ENCODE results near the gene JAKMIP1. TPM values are rescaled to one million over a fixed set of nuclear protein-coding genes. Genes with fewer than 3 reads are reported as not detected.
"Not testable (repeated sequence)": the region's sequence is repeated elsewhere in the genome, so short reads cannot be mapped to it uniquely, and the experiment has no call there.

The JAKMIP1 gene
- total RNA-seq, 1 experiment from 2014 or later, result not detected

DNA sequence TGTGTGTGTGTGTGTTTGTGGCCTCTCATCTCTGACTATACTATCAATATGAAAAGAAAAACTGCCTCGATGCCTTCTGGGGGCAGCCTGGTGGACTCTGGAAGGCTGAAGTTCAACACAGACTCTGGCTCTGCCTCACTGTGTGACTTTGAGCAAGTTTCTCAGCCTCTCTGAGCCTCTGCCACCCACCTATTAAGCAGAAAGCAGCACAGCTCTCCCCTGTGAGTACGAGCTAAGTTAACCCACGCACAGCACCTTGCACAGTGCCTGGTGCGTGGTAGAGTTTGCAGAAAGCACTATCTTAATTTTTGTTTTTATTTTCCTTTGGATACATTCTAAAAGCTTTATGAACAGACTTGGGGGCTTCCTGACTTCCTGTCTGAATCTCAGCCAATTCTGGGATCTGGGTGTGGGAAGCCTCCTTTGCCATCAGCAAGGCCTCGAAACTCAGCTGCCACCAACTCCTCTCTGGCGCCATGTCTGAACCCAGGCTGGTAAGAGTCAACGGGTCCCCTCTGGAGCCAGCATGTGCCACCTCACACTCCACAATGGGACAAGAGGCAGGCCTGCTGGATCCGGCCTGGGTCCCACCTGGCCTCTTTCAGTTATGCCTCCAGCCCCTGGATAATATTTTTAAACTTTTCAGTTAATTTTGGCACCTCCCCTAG lies 57.3 kb downstream of the JAKMIP1 start:
- no TSS peak for BruUV-seq (replicated peaks)
- Mint-ChIP-seq H3K27me3 (ENCODE audit: unreplicated experiment) (peaks cover 10% of the 10 kb centered on the region), H3K4me1 (ENCODE audit: low read depth, unreplicated experiment) (no peaks in the 10 kb centered on the region), H3K27ac (ENCODE audit: unreplicated experiment) (no peak overlapping the region), H3K4me3 (ENCODE audit: low read depth, unreplicated experiment) (no peak overlapping the region), H3K9me3 (ENCODE audit: low read depth, unreplicated experiment) (no peaks in the 10 kb centered on the region), H3K36me3 (ENCODE audit: insufficient read depth, unreplicated experiment) (no peaks in the 10 kb centered on the region)
- intact Hi-C loops (cut with micrococcal nuclease; ENCODE audit: unreplicated experiment), result no loop called here
- DNase-seq, result no peak
- TF ChIP-seq, protein P1, sequence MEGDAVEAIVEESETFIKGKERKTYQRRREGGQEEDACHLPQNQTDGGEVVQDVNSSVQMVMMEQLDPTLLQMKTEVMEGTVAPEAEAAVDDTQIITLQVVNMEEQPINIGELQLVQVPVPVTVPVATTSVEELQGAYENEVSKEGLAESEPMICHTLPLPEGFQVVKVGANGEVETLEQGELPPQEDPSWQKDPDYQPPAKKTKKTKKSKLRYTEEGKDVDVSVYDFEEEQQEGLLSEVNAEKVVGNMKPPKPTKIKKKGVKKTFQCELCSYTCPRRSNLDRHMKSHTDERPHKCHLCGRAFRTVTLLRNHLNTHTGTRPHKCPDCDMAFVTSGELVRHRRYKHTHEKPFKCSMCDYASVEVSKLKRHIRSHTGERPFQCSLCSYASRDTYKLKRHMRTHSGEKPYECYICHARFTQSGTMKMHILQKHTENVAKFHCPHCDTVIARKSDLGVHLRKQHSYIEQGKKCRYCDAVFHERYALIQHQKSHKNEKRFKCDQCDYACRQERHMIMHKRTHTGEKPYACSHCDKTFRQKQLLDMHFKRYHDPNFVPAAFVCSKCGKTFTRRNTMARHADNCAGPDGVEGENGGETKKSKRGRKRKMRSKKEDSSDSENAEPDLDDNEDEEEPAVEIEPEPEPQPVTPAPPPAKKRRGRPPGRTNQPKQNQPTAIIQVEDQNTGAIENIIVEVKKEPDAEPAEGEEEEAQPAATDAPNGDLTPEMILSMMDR (IDR thresholded peaks at IDR 0.05; ENCODE audit: unreplicated experiment), result no peak
- CTCF ChIA-PET, result no interaction called here

DNA sequence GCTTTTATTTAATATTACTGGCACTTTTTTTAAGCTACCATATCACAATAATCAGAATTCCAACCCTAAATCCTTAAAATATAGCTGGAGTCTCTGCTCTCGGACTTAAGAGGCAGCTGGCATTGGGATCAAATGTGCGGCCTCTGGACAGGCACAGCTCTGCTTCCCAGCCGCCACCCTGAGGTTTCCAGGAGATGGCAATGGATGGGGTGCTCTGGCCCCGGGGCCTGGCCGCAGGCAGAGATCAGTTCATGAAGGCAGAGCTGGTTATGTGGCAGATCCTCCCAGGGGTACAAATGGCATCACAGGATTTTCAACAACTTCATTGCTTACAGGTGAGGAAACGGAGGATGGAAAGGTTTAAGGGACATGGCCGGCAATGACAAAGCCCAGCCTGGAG lies 57.8 kb downstream of the JAKMIP1 start:
- H3K27ac Mint-ChIP-seq (ENCODE audit: unreplicated experiment), result no peak overlapping the region
- CTCF ChIA-PET, result no interaction called here
- no peaks in the 10 kb centered on the region for H3K9me3 Mint-ChIP-seq (ENCODE audit: low read depth, unreplicated experiment)
- TF ChIP-seq, protein P1 (IDR thresholded peaks at IDR 0.05; ENCODE audit: unreplicated experiment), result no peak
- no peaks in the 10 kb centered on the region for H3K4me1 Mint-ChIP-seq (ENCODE audit: low read depth, unreplicated experiment)
- no TSS peak for BruUV-seq (replicated peaks)
- peaks cover 5% of the 10 kb centered on the region for H3K27me3 Mint-ChIP-seq (ENCODE audit: unreplicated experiment)
- no peaks in the 10 kb centered on the region for H3K36me3 Mint-ChIP-seq (ENCODE audit: insufficient read depth, unreplicated experiment)
- DNase-seq, result no peak
- intact Hi-C loops (cut with micrococcal nuclease; ENCODE audit: unreplicated experiment), result no loop called here
- H3K4me3 Mint-ChIP-seq (ENCODE audit: low read depth, unreplicated experiment), result no peak overlapping the region

DNA sequence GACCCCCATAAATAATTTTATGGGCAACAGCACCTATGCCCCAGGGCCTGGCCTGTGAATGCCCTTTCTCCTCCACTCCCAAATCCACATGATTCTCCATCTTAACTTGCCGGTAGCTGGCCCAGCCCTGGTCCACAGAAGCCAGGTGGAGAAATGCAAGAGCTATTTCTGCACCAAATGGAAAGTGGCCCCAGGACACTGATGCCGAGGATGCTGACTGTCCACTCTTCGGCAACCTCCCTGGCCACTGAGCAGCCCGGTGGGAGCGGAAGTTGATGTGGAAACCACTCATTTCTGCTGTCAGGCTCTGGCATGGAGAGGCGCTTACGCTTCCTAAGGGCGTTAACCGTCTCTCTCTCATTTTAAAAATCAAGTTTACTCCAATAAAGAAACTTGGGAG lies 58.8 kb downstream of the JAKMIP1 start:
- TF ChIP-seq, protein P1 (IDR thresholded peaks at IDR 0.05; ENCODE audit: unreplicated experiment), result no peak
- H3K27me3 Mint-ChIP-seq (ENCODE audit: unreplicated experiment), result no peaks in the 10 kb centered on the region
- BruUV-seq (replicated peaks), result no TSS peak
- no peak overlapping the region for H3K27ac Mint-ChIP-seq (ENCODE audit: unreplicated experiment)
- no peak overlapping the region for H3K4me3 Mint-ChIP-seq (ENCODE audit: low read depth, unreplicated experiment)
- CTCF ChIA-PET, result no interaction called here
- no peaks in the 10 kb centered on the region for H3K9me3 Mint-ChIP-seq (ENCODE audit: low read depth, unreplicated experiment)
- no peaks in the 10 kb centered on the region for H3K4me1 Mint-ChIP-seq (ENCODE audit: low read depth, unreplicated experiment)
- intact Hi-C loops (cut with micrococcal nuclease; ENCODE audit: unreplicated experiment), result no loop called here
- peaks cover 3% of the 10 kb centered on the region for H3K36me3 Mint-ChIP-seq (ENCODE audit: insufficient read depth, unreplicated experiment)
- no peak for DNase-seq

DNA sequence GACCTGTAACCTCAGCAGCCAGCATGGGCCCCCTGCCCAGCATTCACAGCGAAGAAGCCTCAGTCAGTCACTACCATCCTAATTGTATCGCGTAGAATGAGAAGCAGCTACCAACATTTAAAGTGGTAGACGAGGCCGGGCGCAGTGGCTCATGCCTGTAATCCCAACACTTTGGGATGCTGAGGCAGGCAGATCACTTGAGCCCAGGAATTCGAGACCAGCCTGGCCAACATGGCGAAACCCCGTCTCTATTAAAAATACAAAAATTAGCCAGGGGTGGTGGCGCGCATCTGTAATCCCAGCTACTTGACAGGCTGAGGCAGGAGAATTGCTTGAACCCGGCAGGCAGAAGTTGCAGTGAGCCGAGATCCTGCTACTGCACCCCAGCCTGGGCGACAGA lies 59.3 kb downstream of the JAKMIP1 start:
- H3K36me3 Mint-ChIP-seq (ENCODE audit: insufficient read depth, unreplicated experiment); H3K4me1 Mint-ChIP-seq (ENCODE audit: low read depth, unreplicated experiment); H3K9me3 Mint-ChIP-seq (ENCODE audit: low read depth, unreplicated experiment); BruUV-seq (replicated peaks); H3K27me3 Mint-ChIP-seq (ENCODE audit: unreplicated experiment); intact Hi-C loops (cut with micrococcal nuclease; ENCODE audit: unreplicated experiment); CTCF ChIA-PET; H3K27ac Mint-ChIP-seq (ENCODE audit: unreplicated experiment); H3K4me3 Mint-ChIP-seq (ENCODE audit: low read depth, unreplicated experiment); DNase-seq: not testable (repeated sequence)

DNA sequence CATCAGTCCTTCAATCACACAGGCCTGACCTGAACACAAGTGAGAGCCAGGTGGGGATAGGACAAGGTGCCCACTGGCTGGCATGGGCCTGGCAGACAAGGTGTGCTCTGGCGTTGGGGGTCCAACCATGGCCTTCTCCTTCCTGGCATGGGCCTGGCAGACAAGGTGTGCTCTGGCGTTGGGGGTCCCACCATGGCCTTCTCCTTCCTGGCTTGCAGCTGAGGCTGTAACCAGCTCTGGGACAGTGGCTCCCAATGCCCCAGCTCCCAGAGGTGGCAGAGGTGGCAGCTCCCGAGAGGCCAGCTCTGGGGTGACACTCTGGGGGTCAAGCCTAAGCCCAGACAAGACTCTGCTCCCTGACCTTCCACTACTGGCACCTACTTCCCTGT lies 62.6 kb downstream of the JAKMIP1 start:
- BruUV-seq (replicated peaks), result no TSS peak
- Mint-ChIP-seq H3K27me3 (ENCODE audit: unreplicated experiment) (peaks cover 22% of the 10 kb centered on the region), H3K36me3 (ENCODE audit: insufficient read depth, unreplicated experiment) (peaks cover 3% of the 10 kb centered on the region), H3K4me1 (ENCODE audit: low read depth, unreplicated experiment) (no peaks in the 10 kb centered on the region), H3K27ac (ENCODE audit: unreplicated experiment) (no peak overlapping the region), H3K4me3 (ENCODE audit: low read depth, unreplicated experiment) (no peak overlapping the region), H3K9me3 (ENCODE audit: low read depth, unreplicated experiment) (no peaks in the 10 kb centered on the region)
- TF ChIP-seq, protein P1 (IDR thresholded peaks at IDR 0.05; ENCODE audit: unreplicated experiment), result no peak
- no peak for DNase-seq
- CTCF ChIA-PET, result no interaction called here
- intact Hi-C loops (cut with micrococcal nuclease; ENCODE audit: unreplicated experiment), result no loop called here

Measured in Calu3 (cell line).